ENCODE results near the gene RNLS. TPM values are rescaled to one million over a fixed set of nuclear protein-coding genes. Genes with fewer than 3 reads are reported as not detected.

The RNLS gene
- total RNA-seq, 1 donor from 2014 or later, result 8.7 TPM

- DNase-seq (ENCODE audit: low read depth) (no peak), FAIRE-seq (no peak)
- TF ChIP-seq CTCF (IDR thresholded peaks at IDR 0.05; ENCODE audit: insufficient read depth, low read length, severe bottlenecking), result no peak
- Histone ChIP-seq H3K36me3 (ENCODE audit: control insufficient read depth, insufficient read depth, low read length) (no peaks in the 10 kb centered on the region), H3K27me3 (ENCODE audit: control insufficient read depth, insufficient read depth, low read length) (no peaks in the 10 kb centered on the region), H3K4me3 (ENCODE audit: low read depth, low read length) (no peak overlapping the region)
Observed at GRCh38 chr10:88465765-88466164, 117.4 kb downstream of the RNLS start.

- DNase-seq (ENCODE audit: low read depth) (no peak), FAIRE-seq (no peak)
- Histone ChIP-seq H3K27me3 (ENCODE audit: control insufficient read depth, insufficient read depth, low read length) (no peaks in the 10 kb centered on the region), H3K36me3 (ENCODE audit: control insufficient read depth, insufficient read depth, low read length) (no peaks in the 10 kb centered on the region), H3K4me3 (ENCODE audit: low read depth, low read length) (no peak overlapping the region)
- TF ChIP-seq CTCF (IDR thresholded peaks at IDR 0.05; ENCODE audit: insufficient read depth, low read length, severe bottlenecking), result no peak
Observed at GRCh38 chr10:88463811-88464210, 119.3 kb downstream of the RNLS start.

GRCh38 chr10:88461426-88461825 is 121.7 kb downstream of the RNLS start:
- FAIRE-seq, result no peak

GRCh38 chr10:88459530-88459929 is 123.6 kb downstream of the RNLS start:
- no peak for FAIRE-seq
- DNase-seq (ENCODE audit: low read depth), result no peak
- Histone ChIP-seq H3K36me3 (ENCODE audit: control insufficient read depth, insufficient read depth, low read length) (no peaks in the 10 kb centered on the region), H3K27me3 (ENCODE audit: control insufficient read depth, insufficient read depth, low read length) (no peaks in the 10 kb centered on the region), H3K4me3 (ENCODE audit: low read depth, low read length) (no peak overlapping the region)
- TF ChIP-seq CTCF (IDR thresholded peaks at IDR 0.05; ENCODE audit: insufficient read depth, low read length, severe bottlenecking), result no peak

More at GRCh38 chr10:88461426-88461825, 121.7 kb downstream of the RNLS start:
- no peaks in the 10 kb centered on the region for H3K27me3 ChIP-seq (ENCODE audit: control insufficient read depth, insufficient read depth, low read length)
- DNase-seq (ENCODE audit: low read depth), result no peak
- H3K4me3 ChIP-seq (ENCODE audit: low read depth, low read length), result no peak overlapping the region
- H3K36me3 ChIP-seq (ENCODE audit: control insufficient read depth, insufficient read depth, low read length), result no peaks in the 10 kb centered on the region
- TF ChIP-seq CTCF (IDR thresholded peaks at IDR 0.05; ENCODE audit: insufficient read depth, low read length, severe bottlenecking), result no peak

- DNase-seq (ENCODE audit: low read depth) (no peak), FAIRE-seq (peak; percentile 60)
- H3K4me3 ChIP-seq (ENCODE audit: low read depth, low read length), result no peak overlapping the region
- no peaks in the 10 kb centered on the region for H3K36me3 ChIP-seq (ENCODE audit: control insufficient read depth, insufficient read depth, low read length)
- no peaks in the 10 kb centered on the region for H3K27me3 ChIP-seq (ENCODE audit: control insufficient read depth, insufficient read depth, low read length)
- no peak for TF ChIP-seq CTCF (IDR thresholded peaks at IDR 0.05; ENCODE audit: insufficient read depth, low read length, severe bottlenecking)
Observed at GRCh38 chr10:88458209-88458608, 124.9 kb downstream of the RNLS start.

- no peak for TF ChIP-seq CTCF (IDR thresholded peaks at IDR 0.05; ENCODE audit: insufficient read depth, low read length, severe bottlenecking)
- FAIRE-seq (peak; percentile 81), DNase-seq (ENCODE audit: low read depth) (no peak)
- no peaks in the 10 kb centered on the region for H3K36me3 ChIP-seq (ENCODE audit: control insufficient read depth, insufficient read depth, low read length)
- no peak overlapping the region for H3K4me3 ChIP-seq (ENCODE audit: low read depth, low read length)
- H3K27me3 ChIP-seq (ENCODE audit: control insufficient read depth, insufficient read depth, low read length), result no peaks in the 10 kb centered on the region
Observed at GRCh38 chr10:88457660-88458059, 125.5 kb downstream of the RNLS start.
